ENCODE measurements around the gene ANXA8.
"Not testable (repeated sequence)": the region's sequence is repeated elsewhere in the genome, so short reads cannot be mapped to it uniquely, and the experiment has no call there.

- not testable (repeated sequence) for TF ChIP-seq CTCF (IDR thresholded peaks at IDR 0.05; ENCODE audit: insufficient read depth, low read depth, low read length); EZH2 (IDR thresholded peaks at IDR 0.05; ENCODE audit: insufficient read depth, low read length)
These were observed 1.5 kb downstream of the ANXA8 start for GRCh38 chr10:47482367-47482766.
